ENCODE measurements around the gene CMC2. TPM values are rescaled to one million over a fixed set of nuclear protein-coding genes. Genes with fewer than 3 reads are reported as not detected.

Gene CMC2
- total and polyA plus RNA-seq, 10 of the 15 experiments (the other 5 are each of a cell fraction or from before 2014, with no cell fraction given), result 62.8 to 251 (median 157) TPM

DNA sequence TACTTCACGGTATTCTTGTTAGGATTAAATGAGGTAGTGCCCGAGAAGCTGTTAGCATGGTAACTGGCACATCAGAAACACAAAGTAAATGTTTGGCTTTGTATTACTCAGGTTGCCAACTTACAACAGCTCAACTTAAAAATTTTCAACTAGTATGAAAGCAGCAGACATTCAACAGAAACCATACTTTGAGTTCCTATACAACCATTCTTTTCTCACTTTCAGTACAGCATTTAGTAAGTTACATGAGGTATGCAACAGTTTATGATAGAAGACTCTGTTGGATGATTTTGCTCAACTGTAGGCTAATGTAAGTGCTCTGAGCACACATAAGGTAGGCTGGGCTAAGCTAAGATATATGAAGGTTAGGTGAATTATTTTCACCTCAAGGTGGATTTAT is 8.0 kb upstream of the CMC2 start:
- ChIA-PET RAD21 (ENCODE audit: unreplicated experiment) (no interaction called here), POLR2A (interaction anchor here (0.7 kb wide), 1 partner anchor 17 kb away, joined by 3 read pairs; no protein-coding TSS in a partner anchor), SMC1A (ENCODE audit: uncharacterized antibody, unreplicated experiment) (interaction anchor here (0.8 kb wide), 1 partner anchor 10 kb away, joined by 3 read pairs; no protein-coding TSS in a partner anchor), CTCF (interaction anchor here (0.7 to 1.7 kb wide), 3 partner anchors 10 to 21 kb away, joined by 3 read pairs; partner anchors contain the start of gene ATMIN)
- H3K4me3 ChIP-seq, result no peak overlapping the region
- no peak overlapping the region for H3K4me2 ChIP-seq (ENCODE audit: control insufficient read depth, insufficient read depth)
- 97% methylated on average over 2 of the region's 2 CpGs for WGBS (ENCODE audit: insufficient coverage, insufficient replicate concordance, low lambda C conversion rate, missing lambda C conversion rate)
- no peak overlapping the region for H3K27ac ChIP-seq (ENCODE audit: control insufficient read depth, insufficient read depth)
- H3K9me3 ChIP-seq (replicated peaks; ENCODE audit: control insufficient read depth, insufficient read depth, low read length), result no peaks in the 10 kb centered on the region
- no peaks in the 10 kb centered on the region for H4K20me1 ChIP-seq (ENCODE audit: control insufficient read depth, insufficient read depth)
- no peak overlapping the region for H3K9ac ChIP-seq (ENCODE audit: control insufficient read depth, insufficient read depth, low read length)
- TF ChIP-seq MYB (IDR thresholded peaks at IDR 0.05; ENCODE audit: borderline replicate concordance, low read depth, low read length), result no peak
- no peak for TF ChIP-seq IRF4 (IDR thresholded peaks at IDR 0.05; ENCODE audit: low read depth, low read length)
- no peak for TF ChIP-seq CREM (IDR thresholded peaks at IDR 0.05; ENCODE audit: low read depth)
- TF ChIP-seq, protein P1, sequence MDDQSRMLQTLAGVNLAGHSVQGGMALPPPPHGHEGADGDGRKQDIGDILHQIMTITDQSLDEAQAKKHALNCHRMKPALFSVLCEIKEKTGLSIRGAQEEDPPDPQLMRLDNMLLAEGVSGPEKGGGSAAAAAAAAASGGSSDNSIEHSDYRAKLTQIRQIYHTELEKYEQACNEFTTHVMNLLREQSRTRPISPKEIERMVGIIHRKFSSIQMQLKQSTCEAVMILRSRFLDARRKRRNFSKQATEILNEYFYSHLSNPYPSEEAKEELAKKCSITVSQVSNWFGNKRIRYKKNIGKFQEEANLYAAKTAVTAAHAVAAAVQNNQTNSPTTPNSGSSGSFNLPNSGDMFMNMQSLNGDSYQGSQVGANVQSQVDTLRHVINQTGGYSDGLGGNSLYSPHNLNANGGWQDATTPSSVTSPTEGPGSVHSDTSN (IDR thresholded peaks at IDR 0.05; ENCODE audit: insufficient replicate concordance, low read depth, low read length), result no peak
- TF ChIP-seq PAX5 (IDR thresholded peaks at IDR 0.05; ENCODE audit: borderline replicate concordance, low read depth, low read length), result no peak
- no peak for TF ChIP-seq BRCA1 (IDR thresholded peaks at IDR 0.05; ENCODE audit: low read depth, low read length)
- no peak for TF ChIP-seq ELK1 (IDR thresholded peaks at IDR 0.05; ENCODE audit: low read depth, low read length)
- TF ChIP-seq E2F4 (IDR thresholded peaks at IDR 0.05; ENCODE audit: low read depth, low read length), result no peak
- no peak for TF ChIP-seq SP1 (IDR thresholded peaks at IDR 0.05; ENCODE audit: low read depth, low read length)
- no peak for TF ChIP-seq SUZ12 (IDR thresholded peaks at IDR 0.05; ENCODE audit: unreplicated experiment)
- no peak for TF ChIP-seq SMARCA5 (IDR thresholded peaks at IDR 0.05)
- no peak for TF ChIP-seq CBX5 (IDR thresholded peaks at IDR 0.05; ENCODE audit: low read depth)
- TF ChIP-seq SREBF1 (IDR thresholded peaks at IDR 0.05; ENCODE audit: low read length), result no peak
- TF ChIP-seq BHLHE40 (IDR thresholded peaks at IDR 0.05; ENCODE audit: borderline replicate concordance in 1 of 2, low read depth in 2 of 2, low read length in 1 of 2), result no peak
- intact Hi-C loops (cut with micrococcal nuclease; ENCODE audit: unreplicated experiment), result no loop called here
- peaks cover 10% of the 10 kb centered on the region for H3K79me2 ChIP-seq (ENCODE audit: control insufficient read depth, insufficient read depth, low read length)
- ATAC-seq (peak; percentile 40), FAIRE-seq (peak; percentile 31), DNase-seq (ENCODE audit: low read depth, low spot score) (no peak)
- no peak overlapping the region for H2AFZ ChIP-seq (ENCODE audit: control insufficient read depth, low read depth, low read length)
- BruUV-seq (replicated peaks), result no TSS peak
- peaks cover 4% of the 10 kb centered on the region; the same call in 1 of the 2 replicates for H3K4me1 ChIP-seq (ENCODE audit: control insufficient read depth, insufficient read depth, low read length)
- H3K27me3 ChIP-seq (replicated peaks in 1 of 2; ENCODE audit: control insufficient read depth in 2 of 2, insufficient read depth in 2 of 2, low read length in 1 of 2), result no peaks in the 10 kb centered on the region
- H3K36me3 ChIP-seq (ENCODE audit: control insufficient read depth in 2 of 2, insufficient read depth in 2 of 2, low read length in 1 of 2), result peaks cover 11 to 26% of the 10 kb centered on the region in 2 experiments
- in situ Hi-C loops (cut with MboI), result no loop called here

Data from GM12878 (cell line).